ENCODE measurements around the gene SPTBN4. TPM values are rescaled to one million over a fixed set of nuclear protein-coding genes. Genes with fewer than 3 reads are reported as not detected.

The SPTBN4 gene
- total and polyA plus RNA-seq, 2 donors (not counting 1 experiment from before 2014, with no cell fraction given), result 0.03 to 0.67 TPM

GRCh38 chr19:40458597-40458974 lies 8.2 kb upstream of the SPTBN4 start:
- TF ChIP-seq CTCF (IDR thresholded peaks at IDR 0.05) (no peak), EZH2 (IDR thresholded peaks at IDR 0.05; ENCODE audit: borderline replicate concordance, insufficient read depth, low read depth, low read length, poor library complexity, severe bottlenecking) (no peak)
- Histone ChIP-seq H2AFZ (ENCODE audit: insufficient read depth, low read depth, low read length, poor library complexity, severe bottlenecking) (no peak overlapping the region), H3K27ac (ENCODE audit: low read length in 2 of 2) (no peak overlapping the region), H3K4me1 (ENCODE audit: control insufficient read depth in 2 of 2, insufficient read depth in 2 of 2, low read length in 2 of 2) (peaks cover 10 to 14% of the 10 kb centered on the region in 2 donors), H3K27me3 (replicated peaks in 1 of 4; ENCODE audit: control extremely low read depth in 1 of 4, control insufficient read depth in 3 of 4, insufficient read depth in 4 of 4, low read length in 3 of 4) (no peaks in the 10 kb centered on the region), H3K79me2 (ENCODE audit: control insufficient read depth, insufficient read depth, low read length) (no peaks in the 10 kb centered on the region), H3K9me3 (ENCODE audit: control extremely low read depth in 1 of 3, control insufficient read depth in 2 of 3, insufficient read depth in 1 of 3, low read length in 2 of 3) (peaks cover 0 to 5% (median 0%) of the 10 kb centered on the region in 3 donors), H3K36me3 (replicated peaks in 1 of 2; ENCODE audit: control extremely low read depth in 1 of 2, control insufficient read depth in 1 of 2, extremely low read depth in 1 of 2, insufficient read depth in 2 of 2, low read length in 1 of 2) (no peaks in the 10 kb centered on the region), H3K4me3 (ENCODE audit: control extremely low read depth in 1 of 5, extremely low read depth in 1 of 5, insufficient read depth in 1 of 5, low read depth in 2 of 5, low read length in 4 of 5) (no peak overlapping the region), H3K4me2 (replicated peaks; ENCODE audit: low read depth, low read length, poor library complexity, severe bottlenecking) (no peak overlapping the region), H4K20me1 (ENCODE audit: control insufficient read depth, insufficient read depth, low read length, poor library complexity, severe bottlenecking) (no peaks in the 10 kb centered on the region), H3K9ac (ENCODE audit: low read length) (no peak overlapping the region)
- no peak overlapping the region for H3K27ac Mint-ChIP-seq
- WGBS (ENCODE audit: insufficient coverage), result 83% methylated on average over 1 of the region's 3 CpGs
- no peaks in the 10 kb centered on the region for H3K9me3 Mint-ChIP-seq (ENCODE audit: insufficient read depth)
- no peaks in the 10 kb centered on the region for H3K27me3 Mint-ChIP-seq
- DNase-seq (no peak), ATAC-seq (ENCODE audit: low read depth) (no peak)
- ChIA-PET POLR2A (interaction anchor here (0.6 kb wide), 1 partner anchor 840 kb away, joined by 5 read pairs; no protein-coding TSS in a partner anchor), CTCF (interaction anchor here (0.7 kb wide), 2 partner anchors 133 to 190 kb away, joined by 3 read pairs; no protein-coding TSS in a partner anchor)
- peaks cover 15% of the 10 kb centered on the region for H3K4me1 Mint-ChIP-seq
- no peak overlapping the region for H3K4me3 Mint-ChIP-seq
- intact Hi-C loops (cut with micrococcal nuclease), result no loop called here

DNA sequence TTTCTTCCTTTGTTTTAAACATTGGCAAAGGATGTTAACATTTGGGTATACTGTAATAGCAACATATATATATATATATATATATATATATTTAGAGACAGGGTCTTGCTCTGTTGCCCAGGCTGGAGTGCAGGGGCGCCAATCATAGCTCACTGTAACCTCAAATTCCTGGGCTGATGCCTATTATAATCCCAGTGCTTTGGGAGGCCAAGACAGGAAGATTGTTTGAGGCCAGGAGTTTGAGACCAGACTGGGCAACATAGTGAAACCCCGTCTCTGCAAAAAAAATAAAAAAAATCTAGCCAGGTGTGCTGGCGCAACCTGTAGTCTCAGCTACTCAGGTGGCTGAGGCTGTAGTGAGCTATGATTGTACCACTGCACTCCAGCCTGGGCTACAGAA lies 6.6 kb upstream of the SPTBN4 start:
- 92% methylated on average over 2 of the region's 3 CpGs for WGBS (ENCODE audit: insufficient coverage)
- no peak overlapping the region for H3K4me3 Mint-ChIP-seq
- H3K4me2 ChIP-seq (replicated peaks; ENCODE audit: low read depth, low read length, poor library complexity, severe bottlenecking), result no peak overlapping the region
- DNase-seq (no peak), ATAC-seq (ENCODE audit: low read depth) (no peak)
- H4K20me1 ChIP-seq (ENCODE audit: control insufficient read depth, insufficient read depth, low read length, poor library complexity, severe bottlenecking), result no peaks in the 10 kb centered on the region
- H3K4me1 Mint-ChIP-seq, result peaks cover 25% of the 10 kb centered on the region
- ChIA-PET CTCF (no interaction called here), POLR2A (no interaction called here)
- intact Hi-C loops (cut with micrococcal nuclease), result no loop called here
- no peaks in the 10 kb centered on the region for H3K79me2 ChIP-seq (ENCODE audit: control insufficient read depth, insufficient read depth, low read length)
- no peak overlapping the region for H3K4me3 ChIP-seq (ENCODE audit: control extremely low read depth in 1 of 5, extremely low read depth in 1 of 5, insufficient read depth in 1 of 5, low read depth in 2 of 5, low read length in 4 of 5)
- no peak overlapping the region for H2AFZ ChIP-seq (ENCODE audit: insufficient read depth, low read depth, low read length, poor library complexity, severe bottlenecking)
- no peak overlapping the region for H3K27ac Mint-ChIP-seq
- no peaks in the 10 kb centered on the region for H3K27me3 ChIP-seq (replicated peaks in 1 of 4; ENCODE audit: control extremely low read depth in 1 of 4, control insufficient read depth in 3 of 4, insufficient read depth in 4 of 4, low read length in 3 of 4)
- peaks cover 15 to 23% of the 10 kb centered on the region in 2 donors for H3K4me1 ChIP-seq (ENCODE audit: control insufficient read depth in 2 of 2, insufficient read depth in 2 of 2, low read length in 2 of 2)
- no peak overlapping the region for H3K27ac ChIP-seq (ENCODE audit: low read length in 2 of 2)
- no peaks in the 10 kb centered on the region for H3K27me3 Mint-ChIP-seq
- no peak for TF ChIP-seq CTCF (IDR thresholded peaks at IDR 0.05)
- no peak for TF ChIP-seq EZH2 (IDR thresholded peaks at IDR 0.05; ENCODE audit: borderline replicate concordance, insufficient read depth, low read depth, low read length, poor library complexity, severe bottlenecking)
- H3K9me3 Mint-ChIP-seq (ENCODE audit: insufficient read depth), result no peaks in the 10 kb centered on the region
- H3K9me3 ChIP-seq (ENCODE audit: control extremely low read depth in 1 of 3, control insufficient read depth in 2 of 3, insufficient read depth in 1 of 3, low read length in 2 of 3), result peaks cover 0 to 5% (median 0%) of the 10 kb centered on the region in 3 donors
- no peaks in the 10 kb centered on the region for H3K36me3 ChIP-seq (replicated peaks in 1 of 2; ENCODE audit: control extremely low read depth in 1 of 2, control insufficient read depth in 1 of 2, extremely low read depth in 1 of 2, insufficient read depth in 2 of 2, low read length in 1 of 2)
- H3K9ac ChIP-seq (ENCODE audit: low read length), result no peak overlapping the region

All from B cell (primary cell).